SK-N-SH treated with all-trans-retinoic acid at 6 μM for 48 hours (cell line): ENCODE measurements around the gene POU2F1.

Experiments used
- ATAC-seq: fragments of 200-7000 bp; cut with Tn5 transposase; 3 replicates; pipeline ENCODE4 v1.9.1; 2020; ENCODE audit warnings: mild to moderate bottlenecking, moderate library complexity
- ARNTL ChIP-seq: fragments of 450-650 bp; formaldehyde crosslinking; IDR thresholded peaks from 2 replicates; pipeline ENCODE4 v1.5.0; 2020; ENCODE audit warnings: low read depth, mild to moderate bottlenecking, moderate library complexity, borderline replicate concordance
- BACH2 ChIP-seq: fragments of 250-450 bp; sonication (Bioruptor Pico); IDR thresholded peaks from 2 replicates; pipeline ENCODE4 v1.9.0; 2021; ENCODE audit warnings: mild to moderate bottlenecking, borderline replicate concordance
- CSDC2 ChIP-seq: fragments of 250-450 bp; sonication (Bioruptor Pico); IDR thresholded peaks from 2 replicates; pipeline ENCODE4 v1.5.0; 2020; ENCODE audit warnings: mild to moderate bottlenecking, moderate library complexity
- ESRRG ChIP-seq: fragments of 250-450 bp; sonication (Bioruptor Pico); IDR thresholded peaks from 2 replicates; pipeline ENCODE4 v1.6.1; 2021; ENCODE audit warnings: mild to moderate bottlenecking
- GLIS3 ChIP-seq: fragments of 250-450 bp; sonication (Bioruptor Pico); IDR thresholded peaks from 2 replicates; pipeline ENCODE4 v1.5.0; 2020; ENCODE audit warnings: mild to moderate bottlenecking, moderate library complexity
- ISL1 ChIP-seq: fragments of 250-450 bp; sonication (Bioruptor Pico); IDR thresholded peaks from 2 replicates; pipeline ENCODE4 v2.1.2; 2022; ENCODE audit warnings: mild to moderate bottlenecking, moderate library complexity
- OSR1 ChIP-seq: fragments of 250-450 bp; sonication (Bioruptor Pico); IDR thresholded peaks from 2 replicates; pipeline ENCODE4 v1.8.0; 2022; ENCODE audit warnings: moderate library complexity, mild to moderate bottlenecking, inconsistent platforms
- PPARA ChIP-seq: fragments of 250-450 bp; sonication (Bioruptor Pico); IDR thresholded peaks from 2 replicates; pipeline ENCODE4 v1.5.0; 2020; ENCODE audit warnings: mild to moderate bottlenecking, borderline replicate concordance
- RARB ChIP-seq: fragments of 250-450 bp; sonication (Bioruptor Pico); IDR thresholded peaks from 2 replicates; pipeline ENCODE4 v1.8.0; 2021; ENCODE audit warnings: mild to moderate bottlenecking, moderate library complexity
- SNAI2 ChIP-seq: fragments of 250-450 bp; sonication (Bioruptor Pico); IDR thresholded peaks from 2 replicates; pipeline ENCODE4 v1.5.0; 2020; ENCODE audit warnings: mild to moderate bottlenecking, moderate library complexity
- TCF4 ChIP-seq: fragments of 250-450 bp; sonication (Bioruptor Pico); IDR thresholded peaks from 2 replicates; pipeline ENCODE4 v1.8.0; 2021; ENCODE audit warnings: mild to moderate bottlenecking, moderate library complexity, borderline replicate concordance
- TOX ChIP-seq: fragments of 250-450 bp; sonication (Bioruptor Pico); IDR thresholded peaks from 2 replicates; pipeline ENCODE4 v1.8.0; 2021; ENCODE audit warnings: mild to moderate bottlenecking, moderate library complexity, borderline replicate concordance
- ZC3H10 ChIP-seq: fragments of 250-450 bp; sonication (Bioruptor Pico); IDR thresholded peaks from 2 replicates; pipeline ENCODE4 v1.5.1; 2021; ENCODE audit warnings: mild to moderate bottlenecking, moderate library complexity
- ZFP3 ChIP-seq: fragments of 250-450 bp; sonication (Bioruptor Pico); IDR thresholded peaks from 2 replicates; pipeline ENCODE4 v1.5.0; 2020; ENCODE audit warnings: mild to moderate bottlenecking, moderate library complexity
- ZFP30 ChIP-seq: fragments of 450-650 bp; formaldehyde crosslinking; IDR thresholded peaks from 2 replicates; pipeline ENCODE4 v1.5.0; 2022; ENCODE audit warnings: mild to moderate bottlenecking, moderate library complexity
- ZNF70 ChIP-seq: fragments of 450-650 bp; formaldehyde crosslinking; IDR thresholded peaks from 2 replicates; pipeline ENCODE4 v1.5.0; 2020; ENCODE audit warnings: mild to moderate bottlenecking, moderate library complexity
- ZNF8 ChIP-seq: fragments of 450-650 bp; formaldehyde crosslinking; IDR thresholded peaks from 2 replicates; pipeline ENCODE4 v1.5.0; 2020; ENCODE audit warnings: mild to moderate bottlenecking, moderate library complexity
- TF ChIP-seq, protein P1 (sequence below): fragments of 250-450 bp; sonication (Bioruptor Pico); IDR thresholded peaks from 2 replicates; pipeline ENCODE4 v1.5.0; 2020; ENCODE audit warnings: mild to moderate bottlenecking, moderate library complexity
- TF ChIP-seq, protein P2 (sequence below): fragments of 250-450 bp; sonication (Bioruptor Pico); IDR thresholded peaks from 2 replicates; pipeline ENCODE4 v1.8.0; 2021; ENCODE audit warnings: low read depth, mild to moderate bottlenecking, moderate library complexity, borderline replicate concordance
- TF ChIP-seq, protein P3 (sequence below): fragments of 250-450 bp; sonication (Bioruptor Pico); IDR thresholded peaks from 2 replicates; pipeline ENCODE4 v1.8.0; 2020; ENCODE audit warnings: mild to moderate bottlenecking, moderate library complexity, borderline replicate concordance
- TF ChIP-seq, protein P4 (sequence below): fragments of 250-450 bp; sonication (Bioruptor Pico); IDR thresholded peaks from 2 replicates; pipeline ENCODE4 v1.5.1; 2020; ENCODE audit warnings: low read depth, mild to moderate bottlenecking, moderate library complexity

The POU2F1 gene

DNA sequence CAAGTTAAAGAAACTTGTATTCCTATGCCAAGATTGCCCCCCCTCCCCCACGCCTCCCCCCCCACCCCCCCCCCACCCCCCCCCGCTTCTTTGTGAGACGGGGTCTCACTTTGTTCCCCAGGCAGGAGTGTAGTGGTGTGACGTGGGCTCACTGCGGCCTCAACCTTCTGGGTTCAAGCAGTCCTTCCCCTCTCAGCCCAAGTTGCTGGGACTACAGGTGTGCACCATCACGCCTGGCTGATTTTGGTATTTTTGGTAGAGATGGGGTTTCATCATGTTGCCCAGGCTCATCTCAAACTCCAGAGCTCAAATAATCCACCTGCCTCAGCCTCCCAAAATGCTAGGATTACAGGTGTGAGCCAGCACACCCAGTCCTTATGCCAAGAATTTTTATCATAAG, 136.6 kb downstream of the POU2F1 start:
- TF ChIP-seq ZNF70 (CRISPR knock-in tag) (no peak), ZFP3 (CRISPR knock-in tag) (no peak), CSDC2 (CRISPR knock-in tag) (no peak), GLIS3 (CRISPR knock-in tag) (no peak), ESRRG (no peak), BACH2 (CRISPR knock-in tag) (no peak), SNAI2 (CRISPR knock-in tag) (no peak), ISL1 (CRISPR knock-in tag) (no peak)
- TF ChIP-seq, all 23 proteins: peak for 0
- ATAC-seq, result no peak

DNA sequence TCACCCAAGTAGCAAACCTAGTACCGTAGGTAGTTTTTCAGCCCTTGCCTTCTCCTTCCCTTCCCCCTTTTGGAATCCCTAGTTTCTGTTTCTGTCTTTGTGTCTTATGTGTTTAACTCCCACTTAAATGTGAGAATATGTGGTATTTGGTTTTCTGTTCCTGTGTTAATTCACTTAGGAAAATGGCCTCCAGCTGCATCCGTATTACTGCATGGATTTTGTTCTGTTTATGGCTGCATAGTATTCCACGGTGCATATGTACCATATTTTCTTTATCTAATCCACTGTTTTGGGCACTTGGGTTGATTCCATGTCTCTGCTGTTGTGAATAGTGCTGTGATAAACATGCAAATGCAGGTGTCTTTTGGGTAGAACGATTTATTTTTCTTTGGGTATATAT, 138.6 kb downstream of the POU2F1 start:
- no peak for ATAC-seq
- TF ChIP-seq TCF4 (CRISPR knock-in tag) (no peak), CSDC2 (CRISPR knock-in tag) (no peak), BACH2 (CRISPR knock-in tag) (no peak), ISL1 (CRISPR knock-in tag) (no peak), PPARA (CRISPR knock-in tag) (no peak), ESRRG (no peak)

DNA sequence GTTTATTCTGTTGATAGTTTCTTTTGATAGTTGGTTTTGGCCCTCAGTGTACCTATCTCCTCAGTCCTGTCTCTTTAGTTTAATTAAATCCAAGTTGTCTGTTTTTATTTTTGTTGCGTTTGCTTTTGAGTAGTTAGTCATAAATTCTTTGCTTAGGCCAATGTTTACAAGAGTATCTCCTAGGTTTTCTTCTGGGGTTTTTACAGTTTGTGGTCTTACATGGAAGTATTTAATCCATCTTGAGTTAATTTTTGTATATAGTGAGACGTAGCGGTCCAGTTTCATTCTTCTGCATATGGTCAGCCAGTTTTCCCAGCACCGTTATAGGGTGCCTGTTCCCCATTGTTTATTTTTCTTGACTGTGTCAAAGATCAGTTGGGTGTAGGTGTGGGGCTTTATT, 139.4 kb downstream of the POU2F1 start:
- no peak for ATAC-seq
- TF ChIP-seq BACH2 (CRISPR knock-in tag), result no peak
- TF ChIP-seq ZFP3 (CRISPR knock-in tag), result no peak

DNA sequence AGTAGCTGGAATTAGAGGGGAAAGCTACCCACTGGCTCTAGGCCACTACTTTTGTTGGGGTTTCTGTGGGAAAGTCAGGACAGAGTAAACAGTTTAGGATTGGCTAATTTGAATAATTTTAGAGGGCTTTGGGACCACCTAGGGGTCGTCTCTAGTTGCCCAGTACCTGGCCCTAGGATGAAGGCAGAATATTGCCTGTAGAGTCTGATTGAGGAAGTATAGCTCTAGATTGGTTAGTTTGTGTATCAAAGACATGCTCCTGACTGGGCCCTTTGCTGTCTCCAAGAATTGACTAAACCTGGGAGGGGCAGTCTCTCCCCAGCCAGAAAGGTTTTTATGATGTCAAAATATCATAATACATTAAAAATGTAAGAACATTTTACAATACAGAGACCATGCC, 142.0 kb downstream of the POU2F1 start:
- no peak for ATAC-seq
- TF ChIP-seq, protein P1, sequence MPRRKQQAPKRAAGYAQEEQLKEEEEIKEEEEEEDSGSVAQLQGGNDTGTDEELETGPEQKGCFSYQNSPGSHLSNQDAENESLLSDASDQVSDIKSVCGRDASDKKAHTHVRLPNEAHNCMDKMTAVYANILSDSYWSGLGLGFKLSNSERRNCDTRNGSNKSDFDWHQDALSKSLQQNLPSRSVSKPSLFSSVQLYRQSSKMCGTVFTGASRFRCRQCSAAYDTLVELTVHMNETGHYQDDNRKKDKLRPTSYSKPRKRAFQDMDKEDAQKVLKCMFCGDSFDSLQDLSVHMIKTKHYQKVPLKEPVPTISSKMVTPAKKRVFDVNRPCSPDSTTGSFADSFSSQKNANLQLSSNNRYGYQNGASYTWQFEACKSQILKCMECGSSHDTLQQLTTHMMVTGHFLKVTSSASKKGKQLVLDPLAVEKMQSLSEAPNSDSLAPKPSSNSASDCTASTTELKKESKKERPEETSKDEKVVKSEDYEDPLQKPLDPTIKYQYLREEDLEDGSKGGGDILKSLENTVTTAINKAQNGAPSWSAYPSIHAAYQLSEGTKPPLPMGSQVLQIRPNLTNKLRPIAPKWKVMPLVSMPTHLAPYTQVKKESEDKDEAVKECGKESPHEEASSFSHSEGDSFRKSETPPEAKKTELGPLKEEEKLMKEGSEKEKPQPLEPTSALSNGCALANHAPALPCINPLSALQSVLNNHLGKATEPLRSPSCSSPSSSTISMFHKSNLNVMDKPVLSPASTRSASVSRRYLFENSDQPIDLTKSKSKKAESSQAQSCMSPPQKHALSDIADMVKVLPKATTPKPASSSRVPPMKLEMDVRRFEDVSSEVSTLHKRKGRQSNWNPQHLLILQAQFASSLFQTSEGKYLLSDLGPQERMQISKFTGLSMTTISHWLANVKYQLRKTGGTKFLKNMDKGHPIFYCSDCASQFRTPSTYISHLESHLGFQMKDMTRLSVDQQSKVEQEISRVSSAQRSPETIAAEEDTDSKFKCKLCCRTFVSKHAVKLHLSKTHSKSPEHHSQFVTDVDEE, result no peak
- no peak for TF ChIP-seq ESRRG
- no peak for TF ChIP-seq SNAI2 (CRISPR knock-in tag)
- no peak for TF ChIP-seq ZC3H10
- TF ChIP-seq CSDC2 (CRISPR knock-in tag), result no peak
- TF ChIP-seq TCF4 (CRISPR knock-in tag), result no peak
- TF ChIP-seq, protein P2, sequence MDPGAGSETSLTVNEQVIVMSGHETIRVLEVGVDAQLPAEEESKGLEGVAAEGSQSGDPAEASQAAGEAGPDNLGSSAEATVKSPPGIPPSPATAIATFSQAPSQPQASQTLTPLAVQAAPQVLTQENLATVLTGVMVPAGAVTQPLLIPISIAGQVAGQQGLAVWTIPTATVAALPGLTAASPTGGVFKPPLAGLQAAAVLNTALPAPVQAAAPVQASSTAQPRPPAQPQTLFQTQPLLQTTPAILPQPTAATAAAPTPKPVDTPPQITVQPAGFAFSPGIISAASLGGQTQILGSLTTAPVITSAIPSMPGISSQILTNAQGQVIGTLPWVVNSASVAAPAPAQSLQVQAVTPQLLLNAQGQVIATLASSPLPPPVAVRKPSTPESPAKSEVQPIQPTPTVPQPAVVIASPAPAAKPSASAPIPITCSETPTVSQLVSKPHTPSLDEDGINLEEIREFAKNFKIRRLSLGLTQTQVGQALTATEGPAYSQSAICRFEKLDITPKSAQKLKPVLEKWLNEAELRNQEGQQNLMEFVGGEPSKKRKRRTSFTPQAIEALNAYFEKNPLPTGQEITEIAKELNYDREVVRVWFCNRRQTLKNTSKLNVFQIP (CRISPR knock-in tag), result no peak
- no peak for TF ChIP-seq GLIS3 (CRISPR knock-in tag)
- no peak for TF ChIP-seq ISL1 (CRISPR knock-in tag)
- no peak for TF ChIP-seq ZNF70 (CRISPR knock-in tag)
- no peak for TF ChIP-seq ZNF8 (CRISPR knock-in tag)
- no peak for TF ChIP-seq RARB (CRISPR knock-in tag)
- no peak for TF ChIP-seq ZFP3 (CRISPR knock-in tag)
- no peak for TF ChIP-seq PPARA (CRISPR knock-in tag)
- TF ChIP-seq, protein P3, sequence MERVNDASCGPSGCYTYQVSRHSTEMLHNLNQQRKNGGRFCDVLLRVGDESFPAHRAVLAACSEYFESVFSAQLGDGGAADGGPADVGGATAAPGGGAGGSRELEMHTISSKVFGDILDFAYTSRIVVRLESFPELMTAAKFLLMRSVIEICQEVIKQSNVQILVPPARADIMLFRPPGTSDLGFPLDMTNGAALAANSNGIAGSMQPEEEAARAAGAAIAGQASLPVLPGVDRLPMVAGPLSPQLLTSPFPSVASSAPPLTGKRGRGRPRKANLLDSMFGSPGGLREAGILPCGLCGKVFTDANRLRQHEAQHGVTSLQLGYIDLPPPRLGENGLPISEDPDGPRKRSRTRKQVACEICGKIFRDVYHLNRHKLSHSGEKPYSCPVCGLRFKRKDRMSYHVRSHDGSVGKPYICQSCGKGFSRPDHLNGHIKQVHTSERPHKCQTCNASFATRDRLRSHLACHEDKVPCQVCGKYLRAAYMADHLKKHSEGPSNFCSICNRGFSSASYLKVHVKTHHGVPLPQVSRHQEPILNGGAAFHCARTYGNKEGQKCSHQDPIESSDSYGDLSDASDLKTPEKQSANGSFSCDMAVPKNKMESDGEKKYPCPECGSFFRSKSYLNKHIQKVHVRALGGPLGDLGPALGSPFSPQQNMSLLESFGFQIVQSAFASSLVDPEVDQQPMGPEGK (CRISPR knock-in tag), result no peak

DNA sequence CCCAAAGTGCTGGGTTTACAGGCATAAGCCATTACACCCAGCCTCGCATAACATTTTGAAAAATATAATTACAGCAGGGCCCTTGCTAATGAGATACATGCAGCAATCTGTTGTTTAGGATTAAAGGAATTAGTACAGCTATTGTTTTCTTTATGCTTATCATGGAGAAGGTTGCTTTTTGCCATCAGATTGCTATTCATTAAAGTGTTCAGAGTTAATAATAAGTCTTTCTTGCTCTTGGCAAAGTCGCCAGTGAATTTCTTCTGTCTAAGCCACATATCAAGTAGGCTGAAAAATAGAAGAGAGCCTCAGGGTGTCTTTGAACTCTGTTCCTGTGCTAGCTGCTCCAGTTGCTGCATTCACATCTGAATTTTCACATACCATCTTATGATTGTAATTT, 144.1 kb downstream of the POU2F1 start:
- ATAC-seq, result no peak
- TF ChIP-seq ESRRG (no peak), OSR1 (CRISPR knock-in tag) (no peak), TCF4 (CRISPR knock-in tag) (no peak), ARNTL (no peak), ZNF70 (CRISPR knock-in tag) (no peak), ZNF8 (CRISPR knock-in tag) (no peak), ISL1 (CRISPR knock-in tag) (no peak), ZFP30 (CRISPR knock-in tag) (no peak), ZC3H10 (no peak), TOX (CRISPR knock-in tag) (no peak), RARB (CRISPR knock-in tag) (no peak), CSDC2 (CRISPR knock-in tag) (no peak)
- TF ChIP-seq, protein P4, sequence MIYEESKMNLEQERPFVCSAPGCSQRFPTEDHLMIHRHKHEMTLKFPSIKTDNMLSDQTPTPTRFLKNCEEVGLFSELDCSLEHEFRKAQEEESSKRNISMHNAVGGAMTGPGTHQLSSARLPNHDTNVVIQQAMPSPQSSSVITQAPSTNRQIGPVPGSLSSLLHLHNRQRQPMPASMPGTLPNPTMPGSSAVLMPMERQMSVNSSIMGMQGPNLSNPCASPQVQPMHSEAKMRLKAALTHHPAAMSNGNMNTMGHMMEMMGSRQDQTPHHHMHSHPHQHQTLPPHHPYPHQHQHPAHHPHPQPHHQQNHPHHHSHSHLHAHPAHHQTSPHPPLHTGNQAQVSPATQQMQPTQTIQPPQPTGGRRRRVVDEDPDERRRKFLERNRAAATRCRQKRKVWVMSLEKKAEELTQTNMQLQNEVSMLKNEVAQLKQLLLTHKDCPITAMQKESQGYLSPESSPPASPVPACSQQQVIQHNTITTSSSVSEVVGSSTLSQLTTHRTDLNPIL (CRISPR knock-in tag), result no peak
- TF ChIP-seq, protein P1, result no peak
- TF ChIP-seq, protein P3 (CRISPR knock-in tag), result no peak
